ENCODE data around the gene CUL2.

DNA sequence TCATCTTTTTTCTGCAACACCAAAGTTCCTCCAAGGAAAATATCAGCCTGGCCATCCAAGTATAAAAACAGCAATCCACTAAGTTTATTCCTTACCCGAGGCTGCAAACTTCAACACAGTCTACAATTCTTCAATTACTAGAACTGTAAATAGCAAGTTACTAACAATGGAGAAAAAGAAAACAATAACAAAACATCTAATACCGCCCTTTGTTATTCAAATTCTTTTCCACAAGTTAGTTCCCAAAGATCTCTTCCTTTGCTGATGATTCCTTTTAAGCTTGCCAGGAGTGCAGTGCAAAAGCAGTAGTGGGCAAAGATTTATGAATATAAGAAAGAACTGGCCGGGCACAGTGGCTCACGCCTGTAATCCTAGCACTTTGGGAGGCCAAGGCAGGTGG, 86.2 kb downstream of the CUL2 start:
- TF ChIP-seq, protein P1, sequence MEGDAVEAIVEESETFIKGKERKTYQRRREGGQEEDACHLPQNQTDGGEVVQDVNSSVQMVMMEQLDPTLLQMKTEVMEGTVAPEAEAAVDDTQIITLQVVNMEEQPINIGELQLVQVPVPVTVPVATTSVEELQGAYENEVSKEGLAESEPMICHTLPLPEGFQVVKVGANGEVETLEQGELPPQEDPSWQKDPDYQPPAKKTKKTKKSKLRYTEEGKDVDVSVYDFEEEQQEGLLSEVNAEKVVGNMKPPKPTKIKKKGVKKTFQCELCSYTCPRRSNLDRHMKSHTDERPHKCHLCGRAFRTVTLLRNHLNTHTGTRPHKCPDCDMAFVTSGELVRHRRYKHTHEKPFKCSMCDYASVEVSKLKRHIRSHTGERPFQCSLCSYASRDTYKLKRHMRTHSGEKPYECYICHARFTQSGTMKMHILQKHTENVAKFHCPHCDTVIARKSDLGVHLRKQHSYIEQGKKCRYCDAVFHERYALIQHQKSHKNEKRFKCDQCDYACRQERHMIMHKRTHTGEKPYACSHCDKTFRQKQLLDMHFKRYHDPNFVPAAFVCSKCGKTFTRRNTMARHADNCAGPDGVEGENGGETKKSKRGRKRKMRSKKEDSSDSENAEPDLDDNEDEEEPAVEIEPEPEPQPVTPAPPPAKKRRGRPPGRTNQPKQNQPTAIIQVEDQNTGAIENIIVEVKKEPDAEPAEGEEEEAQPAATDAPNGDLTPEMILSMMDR (IDR thresholded peaks at IDR 0.05): no peak
- TF ChIP-seq POLR2A (IDR thresholded peaks at IDR 0.05): no peak
